Endothelial cell of umbilical vein (primary cell): ENCODE results near the gene SSRP1.
"Not testable (repeated sequence)": the region's sequence is repeated elsewhere in the genome, so short reads cannot be mapped to it uniquely, and the experiment has no call there.

ENCODE experiments used
- CTCF ChIP-seq, 2 donors: IDR thresholded peaks; 1 replicate in 1 of 2; 2 replicates in 1 of 2; pipeline ENCODE4 v1.5.1; 2011; ENCODE audit warnings: low read length in 2 of 2, mild to moderate bottlenecking in 2 of 2, moderate library complexity in 2 of 2, control low read depth in 1 of 2, inconsistent platforms in 1 of 2, low read depth in 1 of 2; ENCODE audit not compliant: insufficient read depth in 1 of 2; ENCODE audit errors: extremely low read depth in 1 of 2
- EZH2 ChIP-seq: IDR thresholded peaks from 2 replicates; pipeline ENCODE4 v1.6.1; 2012; ENCODE audit warnings: borderline replicate concordance, low read depth, mild to moderate bottlenecking, moderate library complexity, low read length, inconsistent platforms; ENCODE audit not compliant: severe bottlenecking
- FOS ChIP-seq: IDR thresholded peaks from 2 replicates; pipeline ENCODE4 v1.6.1; 2011; ENCODE audit warnings: mild to moderate bottlenecking, low read length, moderate library complexity, borderline replicate concordance; ENCODE audit not compliant: insufficient read depth
- POLR2A ChIP-seq: IDR thresholded peaks from 2 replicates; pipeline ENCODE4 v1.6.1; 2012; ENCODE audit warnings: low read depth, mild to moderate bottlenecking, control low read depth, low read length

GRCh38 chr11:57281546-57281945 is 54.1 kb downstream of the SSRP1 start:
- not testable (repeated sequence) for TF ChIP-seq EZH2; CTCF (IDR thresholded peaks at IDR 0.05; ENCODE audit: extremely low read depth in 1 of 2, insufficient read depth in 1 of 2, low read depth in 1 of 2, low read length in 2 of 2); FOS; POLR2A
